ENCODE measurements around the gene BEST4. TPM values are rescaled to one million over a fixed set of nuclear protein-coding genes. Genes with fewer than 3 reads are reported as not detected.
A peak's percentile ranks its signal among the peaks of the same experiment; 100 is the strongest.

Gene BEST4
- total RNA-seq, 2 donors from 2014 or later, result 26.0 to 58.9 TPM

DNA sequence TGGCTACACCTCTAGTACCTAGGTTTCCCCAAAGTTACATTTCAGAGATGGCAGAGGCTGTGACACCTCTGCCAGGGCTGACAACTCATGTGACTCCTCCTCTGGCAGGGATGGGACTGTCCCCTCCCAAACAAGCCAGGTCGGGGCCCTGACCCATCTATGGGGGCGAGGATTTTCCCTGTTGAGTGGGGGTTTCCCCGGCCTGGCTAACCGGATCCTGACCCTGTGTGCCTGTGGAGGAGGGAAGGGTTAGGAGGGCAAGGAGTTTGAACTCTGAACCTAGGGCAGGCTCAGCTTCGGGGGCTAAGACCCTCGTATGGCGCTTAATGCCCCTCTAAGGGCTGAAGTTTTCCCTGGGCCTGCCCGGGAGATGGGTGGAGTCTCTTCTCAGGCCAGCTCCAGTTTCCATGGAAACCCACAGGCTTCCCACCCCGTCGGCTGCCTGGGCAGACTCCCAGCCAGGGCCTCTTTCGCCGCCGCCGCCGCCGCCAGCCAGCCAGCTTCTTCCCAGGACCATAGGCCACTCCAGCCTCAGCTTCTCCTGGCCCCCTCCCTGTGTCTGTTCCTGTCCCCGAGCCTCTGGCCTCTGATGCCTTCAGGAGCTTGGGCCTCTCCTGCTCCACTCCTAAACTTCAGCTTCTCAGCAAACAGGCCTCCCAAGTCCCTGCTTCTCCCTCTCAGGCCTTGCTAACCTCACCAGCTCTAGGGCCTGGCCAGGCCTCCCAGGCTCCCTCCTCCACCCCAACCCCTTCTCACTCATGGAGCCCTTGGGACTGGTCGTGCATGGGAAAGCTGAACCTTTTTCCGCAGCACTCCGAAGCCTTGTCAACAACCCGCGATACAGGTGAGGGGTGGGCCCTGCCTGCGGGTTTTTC, 20.3 kb upstream of the BEST4 start, which contains the start of gene BTBD19:
Gene BTBD19, plus strand, starts transcription at position 461 of the 875 bp plus-strand sequence. Its CDS starts 298 bp downstream, at position 759.
- H3K27ac ChIP-seq, result peak within 1 kb of the TSS; percentile 94
- TF ChIP-seq, protein P1, sequence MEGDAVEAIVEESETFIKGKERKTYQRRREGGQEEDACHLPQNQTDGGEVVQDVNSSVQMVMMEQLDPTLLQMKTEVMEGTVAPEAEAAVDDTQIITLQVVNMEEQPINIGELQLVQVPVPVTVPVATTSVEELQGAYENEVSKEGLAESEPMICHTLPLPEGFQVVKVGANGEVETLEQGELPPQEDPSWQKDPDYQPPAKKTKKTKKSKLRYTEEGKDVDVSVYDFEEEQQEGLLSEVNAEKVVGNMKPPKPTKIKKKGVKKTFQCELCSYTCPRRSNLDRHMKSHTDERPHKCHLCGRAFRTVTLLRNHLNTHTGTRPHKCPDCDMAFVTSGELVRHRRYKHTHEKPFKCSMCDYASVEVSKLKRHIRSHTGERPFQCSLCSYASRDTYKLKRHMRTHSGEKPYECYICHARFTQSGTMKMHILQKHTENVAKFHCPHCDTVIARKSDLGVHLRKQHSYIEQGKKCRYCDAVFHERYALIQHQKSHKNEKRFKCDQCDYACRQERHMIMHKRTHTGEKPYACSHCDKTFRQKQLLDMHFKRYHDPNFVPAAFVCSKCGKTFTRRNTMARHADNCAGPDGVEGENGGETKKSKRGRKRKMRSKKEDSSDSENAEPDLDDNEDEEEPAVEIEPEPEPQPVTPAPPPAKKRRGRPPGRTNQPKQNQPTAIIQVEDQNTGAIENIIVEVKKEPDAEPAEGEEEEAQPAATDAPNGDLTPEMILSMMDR (IDR thresholded peaks at IDR 0.05), result no peak
- H3K4me3 ChIP-seq, result peak within 1 kb of the TSS; percentile 5
- peak; percentile 70 for DNase-seq
- H3K4me1 ChIP-seq, result peaks cover 36% of the 10 kb centered on the region
- intact Hi-C loops (cut with DNase I), result no loop called here
- no peaks in the 10 kb centered on the region for H3K27me3 ChIP-seq
- H3K36me3 ChIP-seq, result peaks cover 13% of the 10 kb centered on the region
- no peaks in the 10 kb centered on the region for H3K9me3 ChIP-seq
- peak within 1 kb of the TSS; percentile 76 to 84 for H3K9ac ChIP-seq (ENCODE audit: low read depth in 2 of 2, low read length in 2 of 2)

DNA sequence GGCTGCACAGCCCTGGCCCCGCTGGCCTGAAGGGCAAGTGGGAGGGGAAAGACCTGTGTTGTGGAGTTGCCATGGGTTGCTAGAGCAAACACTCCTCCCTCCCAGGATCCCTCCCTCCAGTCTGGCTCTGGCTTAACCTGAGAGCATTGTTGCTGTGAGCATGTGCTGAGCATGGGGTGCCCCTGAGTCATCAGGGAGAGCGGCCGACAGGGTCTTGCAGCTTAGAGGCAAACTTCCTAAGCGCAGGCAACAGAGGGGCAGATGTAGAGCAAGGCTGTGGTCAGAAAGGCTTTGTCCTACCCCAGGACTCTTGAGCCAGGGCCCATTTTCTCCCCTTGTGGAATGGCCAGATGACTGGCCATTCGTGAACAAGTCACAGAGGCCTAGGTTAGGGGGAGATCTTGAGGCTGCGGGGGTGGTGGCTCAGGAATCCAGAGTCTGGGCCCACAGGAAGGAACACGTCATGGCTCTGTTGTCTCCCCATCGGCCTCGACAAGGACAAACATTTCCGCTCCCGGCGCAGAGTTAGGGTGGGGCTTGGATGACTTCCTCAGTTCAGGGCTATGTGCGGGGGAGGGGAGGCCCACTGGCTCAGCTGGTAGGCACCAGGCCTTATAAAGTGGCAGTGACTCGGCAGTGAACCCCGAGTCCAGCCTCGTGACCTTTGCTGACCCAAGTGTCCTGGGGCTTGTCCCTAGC, 19.5 kb upstream of the BEST4 start:
- peaks cover 36% of the 10 kb centered on the region for H3K4me1 ChIP-seq
- intact Hi-C loops (cut with DNase I), result no loop called here
- no peak overlapping the region for H3K4me3 ChIP-seq
- H3K36me3 ChIP-seq, result peaks cover 13% of the 10 kb centered on the region
- H3K9ac ChIP-seq (ENCODE audit: low read depth in 2 of 2, low read length in 2 of 2), result peak overlapping the region; percentile 76 to 84
- no peaks in the 10 kb centered on the region for H3K9me3 ChIP-seq
- no peaks in the 10 kb centered on the region for H3K27me3 ChIP-seq
- TF ChIP-seq, protein P1 (IDR thresholded peaks at IDR 0.05), result no peak
- H3K27ac ChIP-seq, result peak overlapping the region; percentile 94
- DNase-seq, result peak; percentile 98

DNA sequence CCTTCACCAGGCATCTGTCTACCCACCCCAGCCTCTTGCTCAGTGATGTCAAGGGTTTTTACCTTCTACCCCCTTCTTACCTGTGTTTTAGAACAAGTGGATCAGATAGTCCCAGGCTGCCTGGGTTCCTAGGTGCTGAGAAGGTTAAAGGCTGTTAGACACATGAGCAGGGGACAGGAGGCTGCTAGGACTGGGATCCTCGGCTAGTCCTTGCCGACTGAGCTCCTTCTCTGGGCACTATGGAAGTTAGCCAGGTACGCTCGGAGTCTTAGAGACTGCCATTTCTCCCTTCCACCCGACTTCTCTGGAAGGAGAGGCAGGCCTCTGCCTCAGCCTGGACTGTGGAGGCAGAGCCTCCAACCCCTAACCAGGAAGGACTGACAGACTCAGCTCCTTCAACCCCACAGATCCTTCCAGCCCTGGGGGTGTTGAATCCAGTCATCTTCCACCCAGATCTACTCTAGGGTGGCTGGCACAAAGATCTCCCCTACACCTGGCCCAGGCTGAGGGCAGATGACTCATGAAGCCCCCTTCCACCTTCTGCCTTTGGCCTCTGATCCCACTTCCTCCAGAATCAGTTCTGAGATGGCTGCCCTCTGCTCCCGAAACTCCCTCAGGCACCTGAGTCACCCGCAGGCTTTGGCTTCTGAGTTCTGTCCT, 18.9 kb upstream of the BEST4 start, which contains the start of gene DYNLT4:
Gene DYNLT4, minus strand, starts transcription at position 648 of the 660 bp plus-strand sequence. CDS start 683 bp downstream, outside the sequence.
- DNase-seq, result no peak
- H3K36me3 ChIP-seq, result peaks cover 13% of the 10 kb centered on the region
- no peak within 1 kb of the TSS for H3K4me3 ChIP-seq

DNA sequence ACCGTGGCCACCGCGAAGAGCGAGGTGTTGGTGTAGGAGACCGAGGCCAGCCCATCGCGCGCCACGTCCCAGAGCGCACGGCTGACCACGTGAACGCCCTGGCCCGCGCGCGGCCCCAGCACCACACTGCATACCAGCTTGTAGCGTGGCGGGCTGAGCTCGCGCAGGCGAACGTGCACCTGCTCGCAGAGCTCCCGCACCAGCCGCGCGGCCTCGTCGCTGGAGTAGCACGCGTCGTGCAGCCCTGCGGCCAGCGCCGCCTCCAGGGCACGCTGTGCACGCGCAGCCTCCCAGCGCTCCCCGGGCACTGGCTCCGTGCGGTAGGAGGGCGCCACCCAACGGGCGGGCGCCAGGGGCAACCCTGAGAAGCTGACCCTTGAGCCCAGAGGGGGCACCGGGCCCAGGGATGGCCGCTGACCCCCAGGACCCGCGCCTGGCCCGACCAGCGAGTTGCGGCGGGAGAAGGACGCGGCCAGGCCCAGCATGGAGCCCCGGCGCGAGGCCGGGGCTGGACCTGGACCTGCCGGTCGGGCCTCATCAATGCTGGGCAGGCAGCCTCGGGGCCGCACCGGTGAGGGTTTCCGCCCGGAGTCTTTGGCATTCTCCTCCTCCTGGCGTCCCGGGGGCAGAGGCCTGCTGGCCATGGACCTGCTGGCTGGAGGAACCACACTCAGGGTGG, 18.2 kb upstream of the BEST4 start:
- Histone ChIP-seq H3K9ac (ENCODE audit: low read depth in 2 of 2, low read length in 2 of 2) (peak overlapping the region; percentile 46 to 84), H3K4me3 (no peak overlapping the region), H3K27ac (peak overlapping the region; percentile 94), H3K9me3 (no peaks in the 10 kb centered on the region), H3K4me1 (peaks cover 36% of the 10 kb centered on the region), H3K36me3 (peaks cover 13% of the 10 kb centered on the region), H3K27me3 (no peaks in the 10 kb centered on the region)
- TF ChIP-seq, protein P1 (IDR thresholded peaks at IDR 0.05), result no peak
- intact Hi-C loops (cut with DNase I), result no loop called here
- DNase-seq, result no peak

More for the DNA sequence above, 18.9 kb upstream of the BEST4 start, which contains the start of gene DYNLT4:
- intact Hi-C loops (cut with DNase I), result no loop called here
- Histone ChIP-seq H3K9ac (ENCODE audit: low read depth in 2 of 2, low read length in 2 of 2) (peak within 1 kb of the TSS; percentile 76 to 84), H3K9me3 (no peaks in the 10 kb centered on the region), H3K27ac (peak within 1 kb of the TSS; percentile 94), H3K4me1 (peaks cover 36% of the 10 kb centered on the region), H3K27me3 (no peaks in the 10 kb centered on the region)
- TF ChIP-seq, protein P1 (IDR thresholded peaks at IDR 0.05), result no peak
